Testis (tissue), 2 donors: ENCODE measurements around the gene ATP4A.

Experiments
- CTCF ChIP-seq, 3 experiments: fragments of 450-650 bp in 2 of 3; fragments of 200-600 bp in 1 of 3; sonication (generic) in 1 of 3; IDR thresholded peaks; one replicate each; pipeline ENCODE4 v1.5.1; 2016 to 2019; ENCODE audit warnings: antibody characterized with exemption in 3 of 3, mild to moderate bottlenecking in 2 of 3, moderate library complexity in 1 of 3
- POLR2A ChIP-seq: fragments of 450-650 bp; IDR thresholded peaks from one replicate; pipeline ENCODE4 v1.6.1; 2017; ENCODE audit warnings: antibody characterized with exemption, mild to moderate bottlenecking, moderate library complexity

- no peak for TF ChIP-seq CTCF (IDR thresholded peaks at IDR 0.05)
- TF ChIP-seq POLR2A = no peak
Observed at GRCh38 chr19:35511337-35511736, 52.1 kb downstream of the ATP4A start.
